HG03432 (cell line): ENCODE data around the gene OTP.

Source experiments
- ATAC-seq: cut with Tn5 transposase; IDR thresholded peaks from one replicate; pipeline ENCODE4 v1.9.1; 2021; ENCODE audit warnings: mild to moderate bottlenecking, moderate library complexity; ENCODE audit not compliant: unreplicated experiment

OTP gene

DNA sequence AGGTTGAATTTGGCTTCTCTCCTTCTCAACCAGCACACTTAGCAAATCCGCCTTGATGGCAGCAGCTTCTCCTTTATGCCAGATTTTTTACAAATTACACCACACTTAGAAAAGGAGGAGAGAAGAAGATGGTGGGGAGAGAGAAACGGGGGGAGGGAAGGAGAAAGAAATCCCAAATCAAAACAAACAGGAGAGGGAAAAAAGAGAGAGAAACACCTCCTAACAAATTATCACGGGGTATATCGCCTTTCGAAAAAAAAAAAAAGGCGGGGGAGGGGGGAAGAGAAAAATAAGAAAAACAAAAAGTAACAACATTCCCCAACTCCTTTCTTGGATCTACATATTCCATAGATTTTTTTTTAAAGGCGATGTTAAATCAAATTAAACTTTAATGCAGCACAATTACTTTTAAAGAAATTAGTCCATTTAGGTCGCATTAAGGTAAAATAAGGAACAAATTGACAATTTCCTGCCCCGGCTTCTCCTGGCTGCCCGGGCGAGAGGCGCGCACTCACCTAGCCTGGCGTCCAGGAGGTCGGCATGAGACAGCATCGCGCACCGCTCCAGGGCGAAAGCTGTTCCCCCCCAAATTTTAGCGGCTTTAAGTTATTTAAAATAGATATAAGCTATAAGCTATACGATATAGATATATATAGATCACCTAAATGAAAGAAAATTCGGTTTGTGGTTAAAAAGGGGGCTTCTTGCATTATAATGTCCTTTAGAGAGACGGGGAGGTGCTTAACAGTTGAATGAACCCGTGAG is at the start of gene OTP:
TSS of gene OTP (minus strand) at position 716 of the 765 bp plus-strand sequence. CDS start at position 552, 164 bp downstream.
- no peak for ATAC-seq

DNA sequence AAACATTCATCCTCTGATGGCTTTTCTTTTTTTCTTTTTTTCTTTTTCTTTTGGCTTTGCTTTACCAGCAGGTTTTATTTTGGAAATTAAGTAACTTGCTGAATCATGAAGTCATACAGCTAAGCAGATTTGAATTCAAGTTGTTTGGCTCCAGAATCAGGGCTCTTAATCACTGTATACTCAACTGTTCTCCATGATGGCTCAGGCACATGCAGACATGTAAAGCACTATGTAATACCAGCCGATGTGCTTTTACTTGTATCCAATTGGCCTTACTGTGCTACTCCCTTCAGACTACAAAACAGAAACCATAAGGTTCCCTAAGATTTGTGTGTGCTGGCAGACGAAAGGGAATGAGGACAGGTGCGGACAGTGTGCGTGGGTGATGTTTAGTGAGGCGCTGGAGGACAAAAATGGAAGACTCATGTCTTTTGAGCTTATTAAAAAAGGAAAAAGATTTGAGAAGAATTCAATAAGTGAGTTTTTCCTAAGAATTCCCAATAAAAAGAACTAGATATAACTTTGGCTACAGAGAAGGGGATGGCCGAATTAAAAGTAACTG is 44.7 kb upstream of the OTP start:
- no peak for ATAC-seq

DNA sequence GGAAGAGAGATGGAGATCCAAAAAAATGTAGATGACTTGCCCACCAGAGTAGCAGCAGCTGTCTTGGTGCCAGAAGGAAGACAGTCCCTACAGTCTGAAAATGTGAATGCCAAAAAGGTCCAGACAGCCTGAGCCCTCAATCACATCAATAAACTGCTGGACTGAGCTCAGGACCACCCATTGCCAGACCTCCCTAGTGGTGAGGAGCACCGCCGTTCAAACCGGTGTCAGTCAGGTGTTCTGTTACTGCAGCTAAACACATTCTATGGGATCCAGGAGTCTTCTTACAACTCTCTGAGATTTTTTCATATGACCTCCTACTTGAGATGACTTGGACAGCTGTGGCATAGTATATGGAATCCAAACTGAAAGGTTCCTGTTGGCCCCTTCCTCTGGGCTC is 32.0 kb upstream of the OTP start:
- ATAC-seq = no peak

DNA sequence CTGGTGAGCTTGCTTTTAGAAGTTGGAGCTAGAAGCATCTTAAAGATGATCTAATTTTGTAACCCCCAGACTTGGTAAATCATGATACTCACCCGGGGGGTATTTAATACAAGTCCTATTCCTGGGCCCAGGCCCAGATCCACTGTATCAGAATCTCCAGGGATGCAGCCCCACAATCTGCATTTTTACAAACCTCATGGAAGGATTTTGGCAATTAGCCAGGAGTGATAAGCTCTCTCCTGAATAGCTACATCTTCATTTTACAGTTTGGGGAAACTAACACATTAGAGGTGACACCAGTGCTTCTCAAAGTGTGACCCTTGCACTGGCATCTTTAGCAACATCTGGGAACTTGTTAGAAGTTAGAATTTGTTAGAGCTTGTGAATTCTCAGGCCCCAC is 31.2 kb upstream of the OTP start:
- no peak for ATAC-seq

DNA sequence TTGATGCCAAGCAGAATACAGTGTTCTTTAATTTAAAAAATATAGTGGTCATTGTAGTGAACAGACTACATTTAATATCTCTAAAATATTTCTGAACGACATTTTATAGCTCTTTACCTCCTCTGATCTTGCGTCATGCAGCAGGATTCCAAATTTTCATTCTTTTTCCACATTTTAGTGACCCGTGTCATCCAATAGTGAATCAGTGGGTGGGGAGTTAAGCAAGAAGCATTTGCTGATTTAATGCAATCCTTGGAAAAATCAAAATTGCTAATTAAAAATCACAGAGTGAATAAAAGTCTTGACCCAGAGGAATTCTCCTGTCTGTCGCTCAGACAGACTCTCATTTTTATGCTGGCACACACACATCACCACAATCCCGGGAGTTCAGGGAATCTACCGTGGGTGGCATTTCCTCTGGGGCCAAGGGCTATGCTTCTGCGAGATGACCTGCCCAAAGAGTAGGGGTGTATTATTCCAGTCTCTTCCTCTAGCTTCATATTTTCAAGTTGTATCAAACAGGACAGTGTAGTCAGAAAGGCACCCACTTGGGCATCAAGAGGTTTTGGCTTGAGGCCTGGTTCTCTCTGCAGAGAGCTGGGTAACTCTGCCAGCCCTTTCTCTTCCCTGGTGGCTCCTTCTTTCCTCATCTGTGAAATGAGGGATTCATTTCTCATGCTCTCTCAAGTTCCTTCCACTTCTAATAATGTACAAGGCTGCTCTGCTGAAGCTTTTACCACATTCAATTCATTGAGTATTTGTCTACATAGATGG is 24.8 kb upstream of the OTP start:
- no peak for ATAC-seq

DNA sequence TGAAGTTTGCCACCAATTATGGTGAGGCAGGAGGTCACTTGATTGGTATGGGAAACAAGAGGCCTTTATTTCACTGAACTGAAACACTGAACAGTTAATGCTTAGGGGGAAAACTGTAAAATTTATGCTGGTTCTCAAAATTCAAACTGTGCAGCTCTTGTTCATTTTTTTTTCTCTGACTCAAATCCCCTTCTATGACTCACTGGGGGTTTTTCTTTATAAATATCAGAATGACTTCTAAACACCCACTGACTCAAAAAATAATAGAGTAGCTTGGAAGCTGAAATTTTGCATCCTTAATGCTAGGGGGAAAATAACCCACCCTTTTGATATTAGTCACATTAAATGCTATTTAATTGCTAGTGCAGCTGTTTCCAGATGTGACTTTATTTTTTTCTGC is 24.1 kb upstream of the OTP start:
- no peak for ATAC-seq

DNA sequence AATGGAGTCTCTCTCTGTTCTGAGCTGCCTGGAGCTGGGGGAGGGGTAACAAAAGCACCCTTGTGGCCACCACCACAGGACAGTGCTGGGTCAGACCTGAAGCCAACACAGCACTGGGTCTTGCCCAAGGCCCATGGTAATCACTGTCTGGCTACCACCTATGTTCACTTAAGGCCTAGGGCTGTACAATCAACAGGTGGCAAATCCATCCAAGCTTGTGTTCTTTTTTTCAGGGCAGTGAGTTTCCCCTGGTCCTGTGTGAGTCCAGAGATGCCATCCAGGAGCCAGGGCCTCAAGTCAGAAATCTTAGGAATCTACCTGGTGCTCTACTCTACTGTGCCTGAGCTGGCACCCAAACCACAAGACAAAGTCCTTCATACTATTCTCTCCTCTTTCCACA is 20.1 kb upstream of the OTP start:
- ATAC-seq = no peak

DNA sequence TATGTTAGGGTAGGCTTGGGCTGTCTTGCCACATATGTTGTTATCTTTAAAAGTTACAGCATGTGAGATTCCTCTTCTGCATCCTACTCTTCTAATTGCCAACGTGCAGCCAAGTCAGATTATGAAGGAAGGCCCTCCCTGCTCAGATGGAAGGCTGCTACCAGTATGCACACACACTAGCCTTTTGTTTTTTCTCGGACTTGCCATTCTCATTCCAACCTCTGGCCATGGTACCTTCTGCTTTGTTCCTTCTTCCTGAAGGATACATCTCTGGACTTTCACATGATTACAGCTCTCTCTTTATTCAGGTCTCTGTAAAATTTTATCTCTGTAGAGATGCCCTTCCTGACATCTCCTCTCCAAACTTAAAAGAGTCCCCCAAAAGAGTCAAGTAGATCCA is 12.8 kb upstream of the OTP start:
- no peak for ATAC-seq

DNA sequence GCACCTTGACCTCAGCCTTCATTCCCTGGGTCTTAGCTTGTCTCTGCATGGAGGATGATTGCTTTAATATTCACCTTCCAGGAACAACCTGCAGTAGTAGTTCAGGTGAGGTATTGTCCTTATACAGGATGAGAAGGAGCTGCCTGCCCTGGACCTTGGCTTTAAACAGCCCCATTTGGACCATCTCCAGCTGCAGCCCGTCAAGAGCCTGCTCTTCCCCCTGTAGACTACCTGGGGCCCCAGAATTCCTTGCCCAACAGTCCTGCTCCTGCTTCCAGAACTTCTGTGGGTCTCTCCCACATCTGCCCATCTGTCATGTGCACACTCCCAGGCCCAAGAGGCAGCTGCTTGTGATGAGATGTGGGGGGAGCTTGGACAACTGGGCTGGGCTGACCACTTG is 12.2 kb upstream of the OTP start:
- no peak for ATAC-seq

DNA sequence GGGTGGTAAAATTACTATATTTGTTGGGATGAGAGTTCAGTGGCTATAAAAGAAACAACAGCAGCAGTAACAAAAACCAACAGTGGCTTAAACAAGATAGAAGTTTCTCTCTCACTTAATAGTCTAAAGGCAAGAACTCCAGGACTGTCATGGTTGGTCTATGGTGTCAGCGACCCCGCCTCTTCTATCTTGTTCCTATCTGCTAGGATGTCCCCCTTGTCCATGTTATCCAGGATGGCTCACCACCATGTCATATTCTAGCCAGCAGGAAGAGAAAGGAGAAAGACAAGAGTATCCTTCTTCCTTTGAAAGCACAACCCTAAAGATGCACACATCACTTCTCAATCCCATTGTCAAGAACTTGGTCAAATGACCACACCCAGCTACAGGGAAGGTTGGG is 11.3 kb upstream of the OTP start:
- no peak for ATAC-seq

DNA sequence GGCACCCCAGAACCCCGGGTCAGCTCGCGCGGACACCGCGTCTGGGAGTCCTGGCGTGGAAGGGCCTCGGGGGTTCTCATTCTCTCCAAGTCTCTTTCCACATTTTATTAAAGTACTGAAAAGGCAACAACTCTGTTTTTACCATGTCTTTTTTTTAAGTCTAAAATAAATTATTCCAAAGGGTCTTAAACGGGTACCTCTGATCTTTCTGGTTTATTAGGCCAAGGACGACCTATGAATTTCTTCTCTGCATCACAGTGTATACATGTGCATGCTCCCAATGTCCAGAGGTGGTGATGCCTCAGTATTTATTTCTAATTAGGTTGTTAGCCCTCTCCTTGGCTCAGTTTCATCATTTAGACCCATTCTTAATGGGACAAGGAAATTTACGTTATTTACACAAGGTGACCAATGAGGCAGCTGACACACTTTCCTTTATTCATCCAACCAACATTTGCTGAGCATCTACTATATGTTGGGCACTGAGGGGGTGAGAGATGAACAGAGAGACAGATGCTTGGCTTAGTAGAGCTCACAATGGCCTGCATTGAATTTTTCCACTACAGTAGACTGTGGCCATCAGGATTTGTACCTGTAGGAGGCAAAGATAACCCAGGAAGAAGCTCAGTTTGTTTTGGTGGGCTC is 7.6 kb upstream of the OTP start:
- ATAC-seq = no peak

DNA sequence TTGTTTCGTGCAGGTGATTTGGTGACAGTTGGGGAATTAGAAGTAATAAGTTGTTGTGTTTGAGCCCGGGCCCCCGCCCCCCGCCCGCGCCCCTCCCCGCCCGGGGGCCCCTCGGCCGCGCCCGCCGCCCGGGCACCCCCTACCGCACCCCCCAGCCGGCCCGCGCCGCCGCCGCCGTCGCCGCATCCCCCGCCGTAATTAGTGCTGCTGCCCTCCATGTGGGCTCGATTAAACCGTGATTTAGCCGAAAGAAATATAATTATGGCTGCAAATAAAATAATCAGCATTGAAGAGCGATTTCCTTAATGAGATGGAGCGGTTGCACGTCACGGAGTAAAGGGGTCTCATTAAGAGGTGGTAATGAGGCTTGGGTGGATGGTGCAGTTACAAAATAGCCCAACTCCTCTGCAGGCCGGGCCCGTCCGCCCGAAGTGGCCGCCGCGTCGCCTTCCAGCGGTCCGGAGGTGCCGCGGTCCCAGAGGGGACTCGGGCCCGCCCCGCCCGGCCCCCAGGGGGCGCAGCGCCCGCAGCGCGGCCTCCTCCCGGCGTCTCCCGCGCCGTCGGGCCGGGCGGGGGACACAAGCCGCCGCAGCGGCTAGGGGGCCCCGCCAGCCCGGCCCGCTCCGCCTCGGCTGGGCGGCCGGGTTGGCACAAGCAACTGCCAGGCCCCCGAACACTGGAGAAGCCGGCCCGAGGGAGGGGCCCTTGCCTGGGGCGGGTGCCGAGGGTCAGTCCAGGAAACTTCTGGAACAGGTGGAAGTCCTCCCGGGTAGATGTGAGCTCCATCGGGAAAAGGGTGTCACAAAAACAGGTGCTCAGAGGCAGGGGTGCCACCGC is 6.9 kb upstream of the OTP start:
- ATAC-seq = no peak

DNA sequence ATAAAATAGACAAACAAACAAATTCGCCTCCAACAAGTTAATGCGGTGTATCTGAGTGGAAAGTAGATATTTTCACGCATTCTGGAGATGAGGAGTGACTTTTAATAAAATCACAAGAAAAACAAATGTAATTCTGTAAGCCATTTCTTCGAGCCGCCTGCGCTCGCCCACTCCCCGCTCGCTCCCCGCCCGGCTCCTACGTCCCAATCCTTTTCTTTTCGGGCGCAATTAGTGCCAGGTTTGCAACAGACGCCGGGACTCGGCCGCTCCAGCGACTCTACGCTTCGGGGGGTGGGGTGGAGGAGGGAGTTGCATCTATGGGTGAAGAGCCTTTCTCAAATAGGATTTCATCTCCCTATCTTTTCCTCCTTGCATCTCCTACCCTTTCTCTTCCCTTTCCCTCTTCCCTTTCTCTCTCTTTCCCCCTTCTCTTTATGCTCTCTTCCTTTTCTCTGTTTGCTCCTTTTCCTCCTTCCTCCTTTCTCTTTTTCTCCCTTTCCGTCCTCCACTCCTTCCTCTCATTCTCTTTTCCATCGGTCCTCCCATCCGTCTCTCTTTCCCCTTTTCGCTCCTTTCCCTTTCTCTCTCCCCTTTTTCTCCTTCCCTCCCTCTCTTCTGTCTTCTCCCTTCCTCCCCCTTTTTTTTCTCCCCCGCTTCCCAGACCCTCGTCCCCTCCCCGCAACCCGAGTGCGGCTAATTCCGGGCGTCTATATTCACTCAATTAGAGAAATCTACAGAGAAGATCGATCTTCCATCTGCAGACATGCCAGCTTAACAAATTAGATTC is 6.1 kb upstream of the OTP start:
- no peak for ATAC-seq

DNA sequence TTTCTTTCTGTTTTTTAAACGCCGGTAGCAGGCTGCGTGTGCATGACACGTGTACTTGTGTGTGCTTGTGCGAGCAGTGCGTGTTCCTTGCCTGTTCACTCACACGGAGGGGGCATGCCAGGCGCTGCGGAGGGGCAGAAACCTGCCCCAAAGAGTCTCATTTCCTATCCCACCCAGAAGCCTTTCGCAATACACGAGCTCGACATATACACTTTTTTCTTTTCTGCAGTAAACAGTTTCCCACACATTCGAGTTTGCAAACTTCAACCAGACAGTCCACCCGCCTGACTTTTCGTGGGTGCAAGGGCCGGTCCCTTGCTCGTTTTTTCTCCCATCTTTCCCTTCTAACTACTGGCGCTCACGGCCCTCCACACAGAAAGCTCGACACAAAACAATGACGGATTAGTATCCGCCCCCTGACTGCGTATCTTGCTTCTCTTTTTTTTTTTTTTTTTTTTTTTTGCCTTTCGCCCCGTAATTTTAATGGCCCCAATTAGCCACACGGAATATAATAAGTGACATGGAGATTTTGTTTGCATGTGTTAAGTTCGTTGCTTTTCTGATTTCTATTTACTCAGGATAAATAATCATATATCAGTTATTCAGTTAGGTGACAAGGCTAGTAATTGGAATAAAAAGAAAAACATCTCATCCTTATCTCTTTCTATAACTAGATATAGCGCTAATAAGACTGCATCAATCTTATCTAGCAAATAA is 5.3 kb upstream of the OTP start:
- ATAC-seq = no peak

DNA sequence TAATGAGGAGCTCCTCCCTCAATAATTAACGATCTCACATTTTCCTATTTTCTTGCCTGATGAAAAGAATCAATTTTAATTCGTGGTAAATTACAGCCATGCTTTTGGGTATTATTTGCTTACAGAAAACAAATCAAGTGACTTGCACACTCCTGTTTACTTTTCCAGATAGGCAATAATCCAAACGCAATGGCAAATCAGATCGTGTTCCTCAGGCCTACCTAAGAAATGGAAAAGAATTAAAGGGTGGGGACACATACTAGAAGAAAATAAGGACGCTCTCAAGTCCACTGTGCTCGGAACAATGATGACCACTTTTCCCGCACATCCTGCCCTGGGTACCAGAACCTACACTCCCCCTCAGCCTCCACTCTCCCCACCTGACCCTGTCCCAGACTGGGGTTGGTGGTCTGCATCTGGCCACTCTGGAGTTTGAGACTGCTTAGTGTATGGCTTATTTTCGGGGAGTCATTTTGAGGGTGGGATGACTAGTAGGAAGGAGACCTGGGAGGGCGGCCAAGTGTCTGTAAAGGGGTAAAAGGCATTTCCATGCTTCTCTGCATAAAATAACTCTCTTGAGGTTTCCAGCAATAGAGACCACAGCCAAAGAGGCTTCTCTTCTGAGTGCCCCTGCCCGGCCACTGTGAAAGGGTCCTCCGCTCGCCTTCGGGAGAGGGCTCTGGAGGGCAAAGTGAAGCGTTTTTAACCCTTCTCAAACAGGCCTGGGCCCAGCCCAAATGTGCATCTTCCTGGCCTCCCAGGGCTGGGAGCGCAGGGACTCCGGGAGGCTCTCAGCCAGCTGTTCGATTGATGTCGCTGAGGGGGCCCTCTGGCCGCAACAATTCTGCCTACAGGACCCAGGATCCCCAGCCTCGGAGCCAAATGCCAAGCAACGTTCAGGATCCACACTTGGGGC is 4.5 kb upstream of the OTP start:
- ATAC-seq = no peak

DNA sequence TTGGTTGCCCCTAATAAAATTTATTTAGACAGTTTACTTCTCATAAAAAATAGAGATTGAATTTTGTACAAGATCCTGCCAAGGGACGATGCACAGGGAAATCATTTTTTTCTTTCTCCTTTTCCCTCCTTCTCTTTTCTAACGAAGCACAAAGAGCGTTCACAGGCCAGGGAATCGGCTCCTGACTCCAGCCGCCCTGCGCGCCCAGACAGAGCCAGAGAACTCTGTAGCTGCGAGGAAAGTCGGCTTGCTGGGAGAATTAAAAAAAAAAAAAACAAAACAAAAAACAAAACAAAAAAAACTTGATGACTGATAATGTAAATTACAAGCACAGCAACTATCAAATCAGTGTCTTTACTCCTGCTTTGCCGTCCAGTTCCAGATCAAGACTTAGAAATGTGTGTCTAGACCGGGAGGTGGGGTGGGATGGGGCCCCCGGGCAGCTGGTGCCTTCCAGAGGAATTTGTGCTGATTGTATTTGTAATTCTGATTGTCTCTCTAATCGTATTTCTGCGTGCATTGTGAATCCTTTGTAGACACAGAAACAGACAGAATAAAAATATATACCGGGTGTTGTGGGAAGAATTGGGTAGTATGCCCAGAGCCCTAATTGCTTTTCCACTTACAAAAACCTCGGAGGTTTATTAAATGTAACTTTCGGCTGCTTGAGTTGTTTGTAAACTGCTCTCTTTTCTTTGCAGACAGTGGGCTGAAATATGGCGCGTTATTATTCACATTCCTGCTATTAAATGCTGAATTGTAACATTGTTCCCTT is 3.6 kb upstream of the OTP start:
- ATAC-seq = no peak

DNA sequence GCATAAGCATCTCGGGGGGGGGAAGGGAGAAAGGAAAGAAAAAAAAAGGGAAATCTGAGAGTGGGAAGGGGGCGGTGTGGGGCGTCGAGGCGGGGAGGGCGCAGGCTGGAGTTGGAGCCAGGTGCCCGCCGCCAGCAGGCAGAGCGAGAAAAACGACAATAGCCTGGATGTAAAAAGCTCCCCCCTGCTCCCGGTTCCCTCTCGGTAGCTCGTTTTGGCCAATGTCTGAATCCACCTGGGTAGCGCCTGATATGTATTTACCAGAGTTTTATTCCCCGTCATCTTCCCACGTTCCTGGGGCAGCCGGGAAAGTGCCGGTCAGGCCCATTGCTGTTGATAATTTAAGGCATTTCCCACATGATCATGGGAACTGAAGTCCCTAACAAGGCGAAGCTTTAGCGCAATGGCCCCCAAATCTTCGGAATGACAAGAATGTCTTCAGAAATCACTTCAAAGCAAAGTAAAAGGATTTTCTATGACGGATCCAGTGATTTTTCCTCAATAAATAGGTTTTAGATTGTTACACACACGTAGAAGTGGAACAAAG is 3.0 kb upstream of the OTP start:
- no peak for ATAC-seq
